K562 (cell line): ENCODE results near the gene ATXN1L. TPM values are rescaled to one million over a fixed set of nuclear protein-coding genes. Genes with fewer than 3 reads are reported as not detected.

Experiments
- E2F3 ChIP-seq: fragments of 250-450 bp; sonication (Bioruptor Pico); IDR thresholded peaks from 2 replicates; pipeline ENCODE4 v1.4.0; 2020; ENCODE audit warnings: mild to moderate bottlenecking
- MTA3 ChIP-seq: fragments of 450-650 bp; formaldehyde crosslinking; IDR thresholded peaks from 2 replicates; pipeline ENCODE4 v1.6.1; 2017; ENCODE audit warnings: mild to moderate bottlenecking, borderline replicate concordance
- SAP30 ChIP-seq: fragments of 200-600 bp; sonication (generic); IDR thresholded peaks from 2 replicates; pipeline ENCODE4 v1.6.1; 2012; ENCODE audit warnings: borderline replicate concordance, low read depth, mild to moderate bottlenecking, moderate library complexity, low read length, control low read depth, inconsistent platforms; ENCODE audit not compliant: insufficient read depth, poor library complexity, severe bottlenecking
- SP1 ChIP-seq: sonication (generic); formaldehyde crosslinking; IDR thresholded peaks from 2 replicates; pipeline ENCODE4 v1.8.1; 2022; ENCODE audit warnings: mild to moderate bottlenecking, missing genetic modification reagents
- ZNF79 ChIP-seq: fragments of 250-450 bp; sonication (Bioruptor Pico); IDR thresholded peaks from 2 replicates; pipeline ENCODE4 v1.4.0; 2020; ENCODE audit warnings: low read depth, mild to moderate bottlenecking, moderate library complexity
- polyA plus RNA-seq, 8 experiments: library from polyadenylated mRNA; depleted of rRNA in 4 of 8; stranded (reverse) in 5 of 8; unstranded in 3 of 8; fragments of >200 nt; fragmentation: Nextera tagmentation in 2 of 8; fragmentation: Illumina TruSeq in 1 of 8; extraction: Ambion mirVana in 2 of 8; extraction: Trizol in 1 of 8; gene quantifications; 2 replicates each; pipeline versions ENCODE4 v1.2.1 to v1.2.3, GENCODE V29; 2011 to 2014; ENCODE audit warnings: inconsistent platforms in 1 of 8, missing spikeins in 1 of 8
- total RNA-seq, 7 experiments: library from RNA; depleted of rRNA in 6 of 7; stranded (reverse); fragments of >200 nt in 6 of 7; fragmentation: Illumina TruSeq in 2 of 7; extraction: Trizol in 2 of 7; gene quantifications; 2 replicates each; pipeline versions ENCODE4 v1.2.1 to v1.2.3, GENCODE V29; 2011 to 2021; ENCODE audit warnings: low replicate concordance in 1 of 7
- TF ChIP-seq, protein P1 (sequence below): fragments of 450-650 bp; IDR thresholded peaks from 2 replicates; pipeline ENCODE4 v1.6.1; 2016; ENCODE audit warnings: mild to moderate bottlenecking, moderate library complexity
- TF ChIP-seq, protein P2 (sequence below): fragments of 250-450 bp; sonication (Bioruptor Pico); IDR thresholded peaks from 2 replicates; pipeline ENCODE4 v1.4.0; 2020; ENCODE audit warnings: mild to moderate bottlenecking, moderate library complexity
- TF ChIP-seq, protein P3 (sequence below): fragments of 150-350 bp; conservative IDR thresholded peaks from 2 replicates; pipeline ENCODE4 v1.6.1; 2014; ENCODE audit warnings: low read length

Gene ATXN1L
- total and polyA plus RNA-seq, 9 of the 15 experiments (the other 6 are each of a cell fraction or from before 2014, with no cell fraction given) = 1.4 to 11.3 (median 9.3) TPM

DNA sequence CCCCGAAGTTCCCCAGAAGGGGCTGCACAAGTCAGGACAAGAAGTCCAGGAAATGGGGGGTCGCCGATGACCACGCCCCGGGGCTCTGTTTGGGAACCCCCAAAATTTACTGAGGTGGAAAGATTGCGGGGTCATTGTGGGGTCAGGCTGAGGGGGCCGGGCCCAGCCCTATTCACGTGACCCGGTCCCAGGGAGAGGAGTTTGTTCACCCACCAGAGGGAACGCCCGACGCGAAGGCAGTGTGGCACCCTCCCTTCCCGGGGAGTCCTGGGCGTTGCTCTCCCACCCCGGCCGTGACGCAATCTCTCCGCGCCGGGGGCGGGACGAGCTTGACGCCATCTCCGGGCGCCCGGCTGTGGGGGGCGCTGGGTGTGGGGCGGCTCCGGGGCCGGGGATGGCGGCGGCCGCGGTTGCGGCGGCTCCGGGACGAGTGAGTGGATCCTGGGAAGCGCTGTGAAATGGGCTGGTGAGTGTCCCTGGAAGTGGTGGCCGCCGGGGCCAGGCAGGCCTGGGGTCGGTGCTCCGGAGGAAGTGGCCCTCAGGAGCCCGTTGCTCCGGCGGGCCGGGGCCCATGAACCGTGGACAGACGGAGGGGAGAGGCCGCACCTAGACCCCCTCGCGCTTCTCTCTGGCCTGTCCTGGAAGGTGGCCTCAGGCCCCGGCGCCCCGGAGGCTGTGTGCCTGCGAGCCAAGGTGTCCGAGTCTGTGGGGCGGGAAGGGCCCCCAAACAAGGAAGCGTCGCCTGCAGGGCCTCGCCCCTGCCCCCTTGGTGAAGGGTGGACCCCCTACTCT is at the start of gene ATXN1L (continued):
- TF ChIP-seq, protein P1, sequence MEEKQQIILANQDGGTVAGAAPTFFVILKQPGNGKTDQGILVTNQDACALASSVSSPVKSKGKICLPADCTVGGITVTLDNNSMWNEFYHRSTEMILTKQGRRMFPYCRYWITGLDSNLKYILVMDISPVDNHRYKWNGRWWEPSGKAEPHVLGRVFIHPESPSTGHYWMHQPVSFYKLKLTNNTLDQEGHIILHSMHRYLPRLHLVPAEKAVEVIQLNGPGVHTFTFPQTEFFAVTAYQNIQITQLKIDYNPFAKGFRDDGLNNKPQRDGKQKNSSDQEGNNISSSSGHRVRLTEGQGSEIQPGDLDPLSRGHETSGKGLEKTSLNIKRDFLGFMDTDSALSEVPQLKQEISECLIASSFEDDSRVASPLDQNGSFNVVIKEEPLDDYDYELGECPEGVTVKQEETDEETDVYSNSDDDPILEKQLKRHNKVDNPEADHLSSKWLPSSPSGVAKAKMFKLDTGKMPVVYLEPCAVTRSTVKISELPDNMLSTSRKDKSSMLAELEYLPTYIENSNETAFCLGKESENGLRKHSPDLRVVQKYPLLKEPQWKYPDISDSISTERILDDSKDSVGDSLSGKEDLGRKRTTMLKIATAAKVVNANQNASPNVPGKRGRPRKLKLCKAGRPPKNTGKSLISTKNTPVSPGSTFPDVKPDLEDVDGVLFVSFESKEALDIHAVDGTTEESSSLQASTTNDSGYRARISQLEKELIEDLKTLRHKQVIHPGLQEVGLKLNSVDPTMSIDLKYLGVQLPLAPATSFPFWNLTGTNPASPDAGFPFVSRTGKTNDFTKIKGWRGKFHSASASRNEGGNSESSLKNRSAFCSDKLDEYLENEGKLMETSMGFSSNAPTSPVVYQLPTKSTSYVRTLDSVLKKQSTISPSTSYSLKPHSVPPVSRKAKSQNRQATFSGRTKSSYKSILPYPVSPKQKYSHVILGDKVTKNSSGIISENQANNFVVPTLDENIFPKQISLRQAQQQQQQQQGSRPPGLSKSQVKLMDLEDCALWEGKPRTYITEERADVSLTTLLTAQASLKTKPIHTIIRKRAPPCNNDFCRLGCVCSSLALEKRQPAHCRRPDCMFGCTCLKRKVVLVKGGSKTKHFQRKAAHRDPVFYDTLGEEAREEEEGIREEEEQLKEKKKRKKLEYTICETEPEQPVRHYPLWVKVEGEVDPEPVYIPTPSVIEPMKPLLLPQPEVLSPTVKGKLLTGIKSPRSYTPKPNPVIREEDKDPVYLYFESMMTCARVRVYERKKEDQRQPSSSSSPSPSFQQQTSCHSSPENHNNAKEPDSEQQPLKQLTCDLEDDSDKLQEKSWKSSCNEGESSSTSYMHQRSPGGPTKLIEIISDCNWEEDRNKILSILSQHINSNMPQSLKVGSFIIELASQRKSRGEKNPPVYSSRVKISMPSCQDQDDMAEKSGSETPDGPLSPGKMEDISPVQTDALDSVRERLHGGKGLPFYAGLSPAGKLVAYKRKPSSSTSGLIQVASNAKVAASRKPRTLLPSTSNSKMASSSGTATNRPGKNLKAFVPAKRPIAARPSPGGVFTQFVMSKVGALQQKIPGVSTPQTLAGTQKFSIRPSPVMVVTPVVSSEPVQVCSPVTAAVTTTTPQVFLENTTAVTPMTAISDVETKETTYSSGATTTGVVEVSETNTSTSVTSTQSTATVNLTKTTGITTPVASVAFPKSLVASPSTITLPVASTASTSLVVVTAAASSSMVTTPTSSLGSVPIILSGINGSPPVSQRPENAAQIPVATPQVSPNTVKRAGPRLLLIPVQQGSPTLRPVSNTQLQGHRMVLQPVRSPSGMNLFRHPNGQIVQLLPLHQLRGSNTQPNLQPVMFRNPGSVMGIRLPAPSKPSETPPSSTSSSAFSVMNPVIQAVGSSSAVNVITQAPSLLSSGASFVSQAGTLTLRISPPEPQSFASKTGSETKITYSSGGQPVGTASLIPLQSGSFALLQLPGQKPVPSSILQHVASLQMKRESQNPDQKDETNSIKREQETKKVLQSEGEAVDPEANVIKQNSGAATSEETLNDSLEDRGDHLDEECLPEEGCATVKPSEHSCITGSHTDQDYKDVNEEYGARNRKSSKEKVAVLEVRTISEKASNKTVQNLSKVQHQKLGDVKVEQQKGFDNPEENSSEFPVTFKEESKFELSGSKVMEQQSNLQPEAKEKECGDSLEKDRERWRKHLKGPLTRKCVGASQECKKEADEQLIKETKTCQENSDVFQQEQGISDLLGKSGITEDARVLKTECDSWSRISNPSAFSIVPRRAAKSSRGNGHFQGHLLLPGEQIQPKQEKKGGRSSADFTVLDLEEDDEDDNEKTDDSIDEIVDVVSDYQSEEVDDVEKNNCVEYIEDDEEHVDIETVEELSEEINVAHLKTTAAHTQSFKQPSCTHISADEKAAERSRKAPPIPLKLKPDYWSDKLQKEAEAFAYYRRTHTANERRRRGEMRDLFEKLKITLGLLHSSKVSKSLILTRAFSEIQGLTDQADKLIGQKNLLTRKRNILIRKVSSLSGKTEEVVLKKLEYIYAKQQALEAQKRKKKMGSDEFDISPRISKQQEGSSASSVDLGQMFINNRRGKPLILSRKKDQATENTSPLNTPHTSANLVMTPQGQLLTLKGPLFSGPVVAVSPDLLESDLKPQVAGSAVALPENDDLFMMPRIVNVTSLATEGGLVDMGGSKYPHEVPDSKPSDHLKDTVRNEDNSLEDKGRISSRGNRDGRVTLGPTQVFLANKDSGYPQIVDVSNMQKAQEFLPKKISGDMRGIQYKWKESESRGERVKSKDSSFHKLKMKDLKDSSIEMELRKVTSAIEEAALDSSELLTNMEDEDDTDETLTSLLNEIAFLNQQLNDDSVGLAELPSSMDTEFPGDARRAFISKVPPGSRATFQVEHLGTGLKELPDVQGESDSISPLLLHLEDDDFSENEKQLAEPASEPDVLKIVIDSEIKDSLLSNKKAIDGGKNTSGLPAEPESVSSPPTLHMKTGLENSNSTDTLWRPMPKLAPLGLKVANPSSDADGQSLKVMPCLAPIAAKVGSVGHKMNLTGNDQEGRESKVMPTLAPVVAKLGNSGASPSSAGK = peak; percentile 13; the same call in 1 of the 2 replicates
- TF ChIP-seq ZNF79 (CRISPR knock-in tag) = no peak
- TF ChIP-seq MTA3 = peak; percentile 84; the same call in 1 of the 2 replicates
- TF ChIP-seq SAP30 = no peak
- peak; percentile 100 for TF ChIP-seq SP1 (CRISPR knock-in tag)
- TF ChIP-seq E2F3 (CRISPR knock-in tag) = no peak
- TF ChIP-seq, protein P2, sequence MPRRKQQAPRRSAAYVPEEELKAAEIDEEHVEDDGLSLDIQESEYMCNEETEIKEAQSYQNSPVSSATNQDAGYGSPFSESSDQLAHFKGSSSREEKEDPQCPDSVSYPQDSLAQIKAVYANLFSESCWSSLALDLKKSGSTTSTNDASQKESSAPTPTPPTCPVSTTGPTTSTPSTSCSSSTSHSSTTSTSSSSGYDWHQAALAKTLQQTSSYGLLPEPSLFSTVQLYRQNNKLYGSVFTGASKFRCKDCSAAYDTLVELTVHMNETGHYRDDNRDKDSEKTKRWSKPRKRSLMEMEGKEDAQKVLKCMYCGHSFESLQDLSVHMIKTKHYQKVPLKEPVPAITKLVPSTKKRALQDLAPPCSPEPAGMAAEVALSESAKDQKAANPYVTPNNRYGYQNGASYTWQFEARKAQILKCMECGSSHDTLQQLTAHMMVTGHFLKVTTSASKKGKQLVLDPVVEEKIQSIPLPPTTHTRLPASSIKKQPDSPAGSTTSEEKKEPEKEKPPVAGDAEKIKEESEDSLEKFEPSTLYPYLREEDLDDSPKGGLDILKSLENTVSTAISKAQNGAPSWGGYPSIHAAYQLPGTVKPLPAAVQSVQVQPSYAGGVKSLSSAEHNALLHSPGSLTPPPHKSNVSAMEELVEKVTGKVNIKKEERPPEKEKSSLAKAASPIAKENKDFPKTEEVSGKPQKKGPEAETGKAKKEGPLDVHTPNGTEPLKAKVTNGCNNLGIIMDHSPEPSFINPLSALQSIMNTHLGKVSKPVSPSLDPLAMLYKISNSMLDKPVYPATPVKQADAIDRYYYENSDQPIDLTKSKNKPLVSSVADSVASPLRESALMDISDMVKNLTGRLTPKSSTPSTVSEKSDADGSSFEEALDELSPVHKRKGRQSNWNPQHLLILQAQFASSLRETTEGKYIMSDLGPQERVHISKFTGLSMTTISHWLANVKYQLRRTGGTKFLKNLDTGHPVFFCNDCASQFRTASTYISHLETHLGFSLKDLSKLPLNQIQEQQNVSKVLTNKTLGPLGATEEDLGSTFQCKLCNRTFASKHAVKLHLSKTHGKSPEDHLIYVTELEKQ (CRISPR knock-in tag) = no peak
- TF ChIP-seq, protein P3, sequence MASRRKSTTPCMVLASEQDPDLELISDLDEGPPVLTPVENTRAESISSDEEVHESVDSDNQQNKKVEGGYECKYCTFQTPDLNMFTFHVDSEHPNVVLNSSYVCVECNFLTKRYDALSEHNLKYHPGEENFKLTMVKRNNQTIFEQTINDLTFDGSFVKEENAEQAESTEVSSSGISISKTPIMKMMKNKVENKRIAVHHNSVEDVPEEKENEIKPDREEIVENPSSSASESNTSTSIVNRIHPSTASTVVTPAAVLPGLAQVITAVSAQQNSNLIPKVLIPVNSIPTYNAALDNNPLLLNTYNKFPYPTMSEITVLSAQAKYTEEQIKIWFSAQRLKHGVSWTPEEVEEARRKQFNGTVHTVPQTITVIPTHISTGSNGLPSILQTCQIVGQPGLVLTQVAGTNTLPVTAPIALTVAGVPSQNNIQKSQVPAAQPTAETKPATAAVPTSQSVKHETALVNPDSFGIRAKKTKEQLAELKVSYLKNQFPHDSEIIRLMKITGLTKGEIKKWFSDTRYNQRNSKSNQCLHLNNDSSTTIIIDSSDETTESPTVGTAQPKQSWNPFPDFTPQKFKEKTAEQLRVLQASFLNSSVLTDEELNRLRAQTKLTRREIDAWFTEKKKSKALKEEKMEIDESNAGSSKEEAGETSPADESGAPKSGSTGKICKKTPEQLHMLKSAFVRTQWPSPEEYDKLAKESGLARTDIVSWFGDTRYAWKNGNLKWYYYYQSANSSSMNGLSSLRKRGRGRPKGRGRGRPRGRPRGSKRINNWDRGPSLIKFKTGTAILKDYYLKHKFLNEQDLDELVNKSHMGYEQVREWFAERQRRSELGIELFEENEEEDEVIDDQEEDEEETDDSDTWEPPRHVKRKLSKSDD = 0 out of 2 replicates have a peak, but pooled peaks have one; percentile 49
